ENCODE results near the gene FSTL1.

DNA sequence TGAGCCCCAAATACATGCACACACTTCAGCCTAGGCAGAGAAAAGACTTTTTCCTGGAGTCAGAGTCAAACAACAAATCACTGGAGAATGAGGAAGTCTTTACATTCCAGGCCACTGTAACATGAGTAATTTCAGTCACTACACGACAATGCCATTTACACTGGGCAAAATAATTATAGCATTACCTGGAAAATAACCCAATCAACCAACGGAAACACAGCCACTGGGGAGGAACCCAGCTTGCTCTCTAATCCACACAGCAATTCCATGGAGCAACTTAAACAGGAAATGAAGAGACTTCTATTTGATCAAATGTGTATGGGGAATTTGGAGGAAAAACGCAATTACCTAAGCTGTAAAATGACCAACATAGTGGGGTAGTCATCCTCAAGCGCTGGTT is 15.2 kb downstream of the FSTL1 start:
- TF ChIP-seq, protein P1, sequence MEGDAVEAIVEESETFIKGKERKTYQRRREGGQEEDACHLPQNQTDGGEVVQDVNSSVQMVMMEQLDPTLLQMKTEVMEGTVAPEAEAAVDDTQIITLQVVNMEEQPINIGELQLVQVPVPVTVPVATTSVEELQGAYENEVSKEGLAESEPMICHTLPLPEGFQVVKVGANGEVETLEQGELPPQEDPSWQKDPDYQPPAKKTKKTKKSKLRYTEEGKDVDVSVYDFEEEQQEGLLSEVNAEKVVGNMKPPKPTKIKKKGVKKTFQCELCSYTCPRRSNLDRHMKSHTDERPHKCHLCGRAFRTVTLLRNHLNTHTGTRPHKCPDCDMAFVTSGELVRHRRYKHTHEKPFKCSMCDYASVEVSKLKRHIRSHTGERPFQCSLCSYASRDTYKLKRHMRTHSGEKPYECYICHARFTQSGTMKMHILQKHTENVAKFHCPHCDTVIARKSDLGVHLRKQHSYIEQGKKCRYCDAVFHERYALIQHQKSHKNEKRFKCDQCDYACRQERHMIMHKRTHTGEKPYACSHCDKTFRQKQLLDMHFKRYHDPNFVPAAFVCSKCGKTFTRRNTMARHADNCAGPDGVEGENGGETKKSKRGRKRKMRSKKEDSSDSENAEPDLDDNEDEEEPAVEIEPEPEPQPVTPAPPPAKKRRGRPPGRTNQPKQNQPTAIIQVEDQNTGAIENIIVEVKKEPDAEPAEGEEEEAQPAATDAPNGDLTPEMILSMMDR (IDR thresholded peaks at IDR 0.05) = no peak
- no peak for TF ChIP-seq ZFX (IDR thresholded peaks at IDR 0.05; ENCODE audit: borderline replicate concordance)

Measured in 22Rv1 (cell line).